Ammon's horn (tissue), 1 donor: ENCODE results near the gene HBZ.
"Not testable (repeated sequence)": the region's sequence is repeated elsewhere in the genome, so short reads cannot be mapped to it uniquely, and the experiment has no call there.

Experiments
- DNase-seq: peaks from one replicate; pipeline ENCODE4 v3.0.0-alpha.2; 2016; ENCODE audit warnings: low spot score

The HBZ gene

GRCh38 chr16:179211-180092 lies 27.0 kb downstream of the HBZ start:
- DNase-seq = no peak

DNA sequence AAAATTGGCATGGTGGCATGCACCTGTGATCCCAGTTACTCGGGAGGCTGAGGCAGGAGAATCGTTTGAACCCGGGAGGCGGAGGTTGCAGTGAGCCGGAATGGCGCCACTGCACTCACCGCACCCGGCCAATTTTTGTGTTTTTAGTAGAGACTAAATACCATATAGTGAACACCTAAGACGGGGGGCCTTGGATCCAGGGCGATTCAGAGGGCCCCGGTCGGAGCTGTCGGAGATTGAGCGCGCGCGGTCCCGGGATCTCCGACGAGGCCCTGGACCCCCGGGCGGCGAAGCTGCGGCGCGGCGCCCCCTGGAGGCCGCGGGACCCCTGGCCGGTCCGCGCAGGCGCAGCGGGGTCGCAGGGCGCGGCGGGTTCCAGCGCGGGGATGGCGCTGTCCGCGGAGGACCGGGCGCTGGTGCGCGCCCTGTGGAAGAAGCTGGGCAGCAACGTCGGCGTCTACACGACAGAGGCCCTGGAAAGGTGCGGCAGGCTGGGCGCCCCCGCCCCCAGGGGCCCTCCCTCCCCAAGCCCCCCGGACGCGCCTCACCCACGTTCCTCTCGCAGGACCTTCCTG lies 27.7 kb downstream of the HBZ start, which contains the start of gene HBQ1:
TSS of gene HBQ1 (plus strand) at position 359 of the 575 bp plus-strand sequence. CDS start at position 387, 28 bp downstream.
- no peak for DNase-seq

GRCh38 chr16:180681-181564 lies 28.5 kb downstream of the HBZ start:
- DNase-seq = peak; percentile 55

- no peak for DNase-seq
Observed at GRCh38 chr16:181565-182021, 29.1 kb downstream of the HBZ start.

GRCh38 chr16:183005-183404 lies 30.6 kb downstream of the HBZ start:
- no peak for DNase-seq

DNA sequence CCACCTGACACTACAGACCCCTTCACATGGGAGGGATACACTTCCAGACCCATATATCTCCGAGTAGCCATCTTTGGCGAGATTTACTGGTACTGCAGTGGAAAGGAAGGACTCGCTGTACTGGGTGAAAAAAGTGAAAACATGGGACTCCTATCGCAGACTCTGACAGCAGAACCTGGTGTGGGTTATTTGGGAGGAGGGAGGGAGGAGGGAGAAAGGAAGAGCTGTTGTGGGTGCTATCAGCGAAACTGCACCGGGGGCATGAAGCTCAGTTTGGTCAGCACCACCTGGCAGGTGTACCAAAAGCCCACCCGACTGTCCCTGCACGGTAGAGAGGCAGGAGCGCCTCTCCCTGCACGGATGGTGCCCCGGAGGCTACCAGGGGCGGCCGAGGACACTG lies 32.8 kb downstream of the HBZ start:
- no peak for DNase-seq

DNA sequence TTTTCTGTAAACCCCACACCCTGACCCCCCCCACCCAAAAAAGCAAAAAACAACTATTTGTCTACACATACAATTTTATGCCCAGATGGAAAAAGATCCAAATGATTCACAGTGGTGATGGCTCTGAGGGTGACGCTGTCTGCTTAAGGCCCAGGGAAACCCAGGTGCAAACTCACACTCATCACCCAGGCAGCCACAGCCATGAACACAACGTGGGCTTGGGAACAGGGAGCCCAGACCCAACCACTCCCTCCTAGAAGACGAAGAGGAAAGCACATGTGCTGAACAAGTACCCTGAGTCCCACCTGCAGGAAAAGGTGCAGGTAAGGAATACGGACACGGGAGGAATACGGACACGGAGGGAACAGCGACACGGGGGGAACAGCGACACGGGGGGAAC lies 33.2 kb downstream of the HBZ start:
- no peak for DNase-seq

- DNase-seq = no peak
Observed at GRCh38 chr16:187330-187729, 34.9 kb downstream of the HBZ start.

DNA sequence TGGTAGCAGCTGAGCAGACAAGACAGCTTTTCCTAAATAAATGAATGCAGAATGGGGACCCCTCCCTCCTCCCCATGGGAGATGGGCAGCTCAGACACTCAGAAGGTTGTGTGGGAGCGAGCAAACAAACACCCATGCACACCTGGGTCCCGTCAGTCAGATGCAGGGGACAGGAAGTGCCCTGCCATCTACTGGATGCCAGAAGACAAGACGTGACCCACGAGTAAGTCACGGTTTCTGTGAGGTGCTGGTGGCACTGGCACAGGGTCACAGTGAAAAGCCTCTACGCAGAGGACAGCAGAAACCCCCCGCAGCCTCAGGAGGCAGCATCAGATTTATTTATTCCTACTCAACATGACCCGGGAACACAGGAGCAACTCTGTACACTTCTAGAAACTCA lies 36.2 kb downstream of the HBZ start:
- no peak for DNase-seq

GRCh38 chr16:189604-190186 lies 37.3 kb downstream of the HBZ start:
- DNase-seq = no peak

DNA sequence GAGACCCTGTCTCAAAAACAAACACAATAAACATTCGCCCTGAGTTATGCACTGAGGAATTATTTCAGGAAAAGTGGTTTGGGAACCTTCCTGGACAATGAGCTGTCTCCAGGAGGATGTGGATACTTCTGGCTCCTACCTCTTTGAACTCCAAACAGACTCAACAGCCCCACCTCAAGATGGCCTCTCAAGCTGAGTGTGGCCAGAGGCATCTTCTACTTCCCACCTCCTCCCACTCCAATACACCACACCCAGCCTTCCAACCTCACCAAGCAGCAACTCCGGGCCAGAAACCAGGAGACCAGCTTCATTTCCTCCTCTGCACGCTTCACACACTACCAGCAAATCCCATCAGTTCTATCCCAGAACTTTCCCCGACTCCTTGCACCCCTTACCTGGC lies 39.4 kb downstream of the HBZ start:
- DNase-seq = no peak

DNA sequence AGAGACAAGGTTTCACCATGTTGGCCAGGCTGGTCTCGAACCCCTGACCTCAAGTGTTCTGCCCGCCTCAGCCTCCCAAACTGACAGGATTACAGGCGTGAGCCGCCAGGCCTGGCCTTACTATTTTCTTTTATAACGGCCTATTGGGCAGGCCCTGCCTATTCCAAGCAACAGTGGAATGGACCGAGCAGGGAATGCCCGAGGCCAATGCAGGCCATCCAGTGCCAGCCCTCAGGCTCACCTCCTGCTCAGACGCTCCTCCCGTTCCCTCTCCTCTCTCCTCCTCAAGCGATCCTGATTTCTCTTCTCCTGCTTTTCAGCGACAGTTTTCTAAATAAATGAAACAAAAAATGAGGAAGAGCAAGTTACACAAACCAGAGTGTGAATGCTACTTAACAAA lies 40.2 kb downstream of the HBZ start:
- DNase-seq = no peak

DNA sequence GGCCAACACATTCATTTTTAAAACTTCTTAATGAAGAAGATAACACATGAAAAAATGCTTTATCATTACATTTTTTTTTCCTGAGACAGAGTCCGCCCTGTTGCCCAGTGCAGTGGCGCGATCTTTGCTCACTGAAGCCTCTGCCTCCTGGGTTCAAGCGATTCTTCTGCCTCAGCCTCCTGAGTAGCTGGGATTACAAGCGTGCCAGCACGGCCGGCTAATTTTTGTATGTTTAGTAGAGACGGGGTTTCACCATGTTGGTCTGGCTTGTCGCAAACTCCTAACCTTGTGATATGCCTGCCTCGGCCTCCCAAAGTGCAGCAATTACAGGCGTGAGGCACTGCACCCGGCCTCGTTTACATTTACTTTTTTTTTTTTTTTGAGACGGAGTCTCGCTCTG lies 41.0 kb downstream of the HBZ start:
- DNase-seq = no peak

DNA sequence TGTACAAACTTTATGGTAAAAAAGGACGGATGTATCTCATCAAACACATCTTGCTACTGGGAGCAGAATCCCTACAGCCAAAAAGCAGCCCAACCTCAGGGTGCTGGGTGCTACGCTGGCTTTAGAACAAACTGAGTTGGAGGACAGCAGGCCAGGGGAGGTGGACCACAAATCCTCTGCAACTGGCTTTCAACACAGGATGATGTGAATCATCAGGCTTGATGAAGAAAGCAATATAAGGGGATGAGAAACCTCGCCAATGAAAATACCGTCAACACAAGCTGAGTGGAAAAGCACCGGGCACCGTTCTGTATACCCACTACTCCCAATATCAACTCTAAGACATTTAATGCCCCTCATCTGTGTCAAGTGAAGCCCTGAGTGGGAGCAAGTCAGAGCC lies 42.1 kb downstream of the HBZ start:
- no peak for DNase-seq

GRCh38 chr16:200388-200787 lies 47.9 kb downstream of the HBZ start:
- no peak for DNase-seq

- DNase-seq = no peak
Observed at GRCh38 chr16:203246-203645, 50.8 kb downstream of the HBZ start.

GRCh38 chr16:204046-204445 lies 51.6 kb downstream of the HBZ start:
- DNase-seq = not testable (repeated sequence)
